A673 (cell line): ENCODE results near the gene TRIM29. TPM values are rescaled to one million over a fixed set of nuclear protein-coding genes. Genes with fewer than 3 reads are reported as not detected.

ENCODE experiments used
- BruUV-seq: library from RNA; stranded (reverse); fragments of 400-500 nt; replicated peaks from 2 replicates; lab custom pipeline; 2021; lab: Mats Ljungman, UMichigan
- CTCF ChIA-PET: fragments of 300-600 bp; sonication (Branson Sonifier 250); formaldehyde crosslinking; loops from one replicate; lab custom pipeline; 2022; ENCODE audit warnings: antibody characterized with exemption; lab: Charles Lee
- POLR2A ChIA-PET: fragments of 300-600 bp; sonication (Branson Sonifier 250); formaldehyde crosslinking; loops from one replicate; lab custom pipeline; 2022; ENCODE audit warnings: antibody characterized with exemption; ENCODE audit not compliant: low non-redundant PET; lab: Charles Lee
- DNase-seq: peaks from one replicate; pipeline ENCODE4 v3.0.0-alpha.2; 2015; ENCODE audit warnings: low spot score
- H3K27ac ChIP-seq: fragments of 200-600 bp; sonication (generic); 2 replicates; pipeline ENCODE4 v1.5.1; 2016; ENCODE audit warnings: mixed run types, low read depth, mild to moderate bottlenecking, mixed read lengths, antibody characterized with exemption, low read length; ENCODE audit not compliant: poor library complexity, severe bottlenecking
- H3K27me3 ChIP-seq: fragments of 200-600 bp; sonication (generic); replicated peaks from 2 replicates; pipeline ENCODE4 v1.6.1; 2017; ENCODE audit warnings: mixed run types, low read depth, mild to moderate bottlenecking, mixed read lengths, antibody characterized with exemption, low read length; ENCODE audit not compliant: insufficient read depth, poor library complexity
- H3K36me3 ChIP-seq: fragments of 200-600 bp; sonication (generic); 2 replicates; pipeline ENCODE4 v1.6.1; 2016; ENCODE audit warnings: mixed run types, mild to moderate bottlenecking, mixed read lengths, antibody characterized with exemption, low read length; ENCODE audit not compliant: insufficient read depth, poor library complexity, severe bottlenecking
- H3K4me1 ChIP-seq: fragments of 200-600 bp; sonication (generic); 2 replicates; pipeline ENCODE4 v1.6.1; 2017; ENCODE audit warnings: mixed run types, mild to moderate bottlenecking, mixed read lengths, antibody characterized with exemption, low read length; ENCODE audit not compliant: insufficient read depth, poor library complexity, severe bottlenecking
- H3K4me3 ChIP-seq: fragments of 200-600 bp; sonication (generic); 2 replicates; pipeline ENCODE4 v1.5.1; 2016; ENCODE audit warnings: low read depth, mixed run types, mild to moderate bottlenecking, mixed read lengths, low read length; ENCODE audit not compliant: poor library complexity, severe bottlenecking
- H3K9me3 ChIP-seq: fragments of 200-600 bp; sonication (generic); 2 replicates; pipeline ENCODE4 v1.6.1; 2016; ENCODE audit warnings: mixed run types, low read depth, mild to moderate bottlenecking, mixed read lengths, antibody characterized with exemption, low read length; ENCODE audit not compliant: poor library complexity, severe bottlenecking
- CTCF ChIP-seq: fragments of 300-800, 200-600 bp; sonication (generic); conservative IDR thresholded peaks from 2 replicates; pipeline ENCODE4 v1.5.1; 2017; ENCODE audit warnings: low read depth, mild to moderate bottlenecking, antibody characterized with exemption, low read length, moderate library complexity, mixed read lengths
- EZH2 ChIP-seq: fragments of 200-600 bp; sonication (generic); IDR thresholded peaks from 2 replicates; pipeline ENCODE4 v1.6.1; 2017; ENCODE audit warnings: borderline replicate concordance, low read depth, mild to moderate bottlenecking, mixed read lengths, antibody characterized with exemption, low read length; ENCODE audit not compliant: poor library complexity, severe bottlenecking
- intact Hi-C: fragments of 100-400 bp; cut with micrococcal nuclease; formaldehyde crosslinking; loops from one replicate; pipeline ENCODE4 v1.10.0; 2022; ENCODE audit not compliant: unreplicated experiment
- total RNA-seq: library from RNA; stranded (reverse); gene quantifications from 2 replicates; pipeline ENCODE4 v1.2.3, GENCODE V29; 2021

The TRIM29 gene
- total RNA-seq, 1 experiment from 2014 or later: not detected

DNA sequence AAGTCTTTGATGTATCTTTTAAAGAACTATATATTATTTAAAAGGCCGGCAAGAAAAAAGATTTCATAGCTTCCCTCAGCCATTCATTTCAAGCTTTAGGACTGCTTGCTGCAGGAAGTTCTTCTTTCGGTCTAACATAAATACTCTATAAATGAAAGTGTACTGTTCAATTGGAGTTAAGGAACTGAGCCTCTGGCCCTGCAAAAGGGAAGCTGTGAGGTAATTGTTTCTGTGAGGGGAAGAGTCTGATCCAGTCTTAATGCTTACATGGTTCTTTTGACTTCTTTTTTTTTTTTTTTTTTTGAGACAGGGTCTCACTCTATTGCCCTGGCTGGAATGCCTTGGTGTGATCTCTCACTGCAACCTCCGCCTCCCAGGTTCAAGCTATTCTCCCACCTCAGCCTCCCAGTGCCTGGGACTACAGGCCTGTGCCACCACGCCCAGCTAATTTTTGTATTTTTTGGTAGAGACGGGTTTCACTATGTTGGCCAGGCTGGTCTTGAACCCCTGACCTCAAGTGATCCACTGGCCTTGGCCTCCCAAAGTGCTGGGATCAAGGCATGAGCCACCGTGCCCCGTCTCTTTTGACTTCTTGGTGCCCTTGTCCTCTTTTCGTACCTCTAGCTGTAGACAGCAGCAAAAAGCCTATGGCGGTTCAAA lies 4.7 kb upstream of the TRIM29 start:
- POLR2A ChIA-PET: no interaction called here
- H3K4me3 ChIP-seq: no peak overlapping the region
- intact Hi-C loops: no loop called here
- no peak for DNase-seq
- H3K27ac ChIP-seq: no peak overlapping the region
- no peaks in the 10 kb centered on the region for H3K4me1 ChIP-seq
- no peak for TF ChIP-seq CTCF
- TF ChIP-seq EZH2: no peak
- CTCF ChIA-PET: no interaction called here
- H3K27me3 ChIP-seq: peaks cover 23% of the 10 kb centered on the region
- no peaks in the 10 kb centered on the region for H3K9me3 ChIP-seq
- no peaks in the 10 kb centered on the region for H3K36me3 ChIP-seq
- BruUV-seq: no TSS peak

DNA sequence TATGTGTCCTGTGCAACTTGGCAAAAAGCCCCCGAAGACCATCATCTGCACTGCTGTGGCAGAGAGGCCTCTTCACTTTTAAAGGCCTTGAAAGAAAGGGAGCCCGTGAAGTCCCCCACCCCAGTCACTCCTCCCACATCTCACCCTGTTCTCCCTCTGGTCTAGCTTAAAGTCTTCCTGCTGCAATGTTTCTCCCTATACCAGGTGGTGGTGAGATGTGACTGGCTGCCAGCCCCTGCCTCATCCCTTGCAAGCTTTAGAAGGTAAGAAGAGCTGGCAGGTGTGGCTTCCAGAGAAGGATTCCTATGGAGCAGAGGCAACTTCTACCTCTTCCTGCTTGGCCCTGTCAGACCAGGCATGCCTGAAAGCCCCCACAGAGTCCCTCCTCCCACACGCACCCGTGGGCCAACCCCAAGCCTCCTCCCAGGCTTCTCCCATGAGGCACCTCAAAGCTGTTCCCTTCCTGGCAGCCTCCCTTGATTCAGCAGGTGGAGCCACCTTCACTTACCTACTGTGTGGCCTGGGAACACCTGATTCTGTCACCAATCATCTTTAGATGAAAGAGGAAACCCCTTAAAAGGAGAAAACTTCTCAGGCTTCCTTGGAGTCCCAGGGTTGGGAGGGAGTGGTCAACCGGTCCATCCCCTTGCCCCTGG lies 4.0 kb upstream of the TRIM29 start:
- H3K9me3 ChIP-seq: no peaks in the 10 kb centered on the region
- no peak overlapping the region for H3K27ac ChIP-seq
- peaks cover 20% of the 10 kb centered on the region for H3K27me3 ChIP-seq
- H3K4me1 ChIP-seq: no peaks in the 10 kb centered on the region
- intact Hi-C loops: no loop called here
- no peak overlapping the region for H3K4me3 ChIP-seq
- DNase-seq: no peak
- ChIA-PET CTCF (no interaction called here), POLR2A (no interaction called here)
- BruUV-seq: no TSS peak
- H3K36me3 ChIP-seq: no peaks in the 10 kb centered on the region
- TF ChIP-seq EZH2 (no peak), CTCF (no peak)

- no peaks in the 10 kb centered on the region for H3K36me3 ChIP-seq
- DNase-seq: no peak
- intact Hi-C loops: no loop called here
- peaks cover 16% of the 10 kb centered on the region for H3K27me3 ChIP-seq
- H3K27ac ChIP-seq: no peak overlapping the region
- no TSS peak for BruUV-seq
- no peaks in the 10 kb centered on the region for H3K4me1 ChIP-seq
- H3K9me3 ChIP-seq: no peaks in the 10 kb centered on the region
- no peak overlapping the region for H3K4me3 ChIP-seq
- ChIA-PET POLR2A (no interaction called here), CTCF (no interaction called here)
- no peak for TF ChIP-seq CTCF
- no peak for TF ChIP-seq EZH2
Observed at GRCh38 chr11:120141113-120141767, 3.3 kb upstream of the TRIM29 start.
